ENCODE data around the gene COPS8.

Gene COPS8

DNA sequence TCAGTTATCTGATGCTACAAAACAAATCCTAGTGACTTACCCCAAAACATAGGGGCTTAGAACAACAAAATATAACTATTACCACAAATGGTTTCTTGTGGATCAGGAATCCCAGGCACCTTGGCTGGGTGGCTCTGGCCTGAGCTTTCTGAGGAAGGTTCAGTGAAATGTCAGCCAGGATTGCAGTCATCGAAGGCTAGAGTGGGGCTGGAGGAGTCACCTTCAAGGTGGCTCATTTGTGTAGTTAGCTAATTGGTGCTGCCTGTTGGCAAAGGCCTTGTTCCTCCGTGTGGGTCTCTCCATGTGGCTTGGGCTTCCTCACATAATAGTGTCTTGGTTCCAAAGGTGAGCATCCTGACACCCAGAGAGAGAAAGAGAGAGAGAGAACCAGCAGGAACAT lies 57.4 kb downstream of the COPS8 start:
- TF ChIP-seq ZNF211 (tag by site-specific recombination; IDR thresholded peaks at IDR 0.05; ENCODE audit: low read depth) = no peak
- no peak for TF ChIP-seq SETDB1 (IDR thresholded peaks at IDR 0.05; ENCODE audit: insufficient read length, low read length)
- TF ChIP-seq KLF16 (tag by site-specific recombination; IDR thresholded peaks at IDR 0.05) = no peak
- TF ChIP-seq ZNF23 (tag by site-specific recombination; IDR thresholded peaks at IDR 0.05; ENCODE audit: borderline replicate concordance) = no peak
- no peak for TF ChIP-seq ZNF48 (tag by site-specific recombination; IDR thresholded peaks at IDR 0.05)
- no peak for TF ChIP-seq ZNF140 (tag by site-specific recombination; IDR thresholded peaks at IDR 0.05)
- no peak for TF ChIP-seq ZNF311 (tag by site-specific recombination; IDR thresholded peaks at IDR 0.05; ENCODE audit: borderline replicate concordance)
- TF ChIP-seq, protein P1, sequence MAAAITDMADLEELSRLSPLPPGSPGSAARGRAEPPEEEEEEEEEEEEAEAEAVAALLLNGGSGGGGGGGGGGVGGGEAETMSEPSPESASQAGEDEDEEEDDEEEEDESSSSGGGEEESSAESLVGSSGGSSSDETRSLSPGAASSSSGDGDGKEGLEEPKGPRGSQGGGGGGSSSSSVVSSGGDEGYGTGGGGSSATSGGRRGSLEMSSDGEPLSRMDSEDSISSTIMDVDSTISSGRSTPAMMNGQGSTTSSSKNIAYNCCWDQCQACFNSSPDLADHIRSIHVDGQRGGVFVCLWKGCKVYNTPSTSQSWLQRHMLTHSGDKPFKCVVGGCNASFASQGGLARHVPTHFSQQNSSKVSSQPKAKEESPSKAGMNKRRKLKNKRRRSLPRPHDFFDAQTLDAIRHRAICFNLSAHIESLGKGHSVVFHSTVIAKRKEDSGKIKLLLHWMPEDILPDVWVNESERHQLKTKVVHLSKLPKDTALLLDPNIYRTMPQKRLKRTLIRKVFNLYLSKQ (tag by site-specific recombination; IDR thresholded peaks at IDR 0.05; ENCODE audit: borderline replicate concordance) = no peak
- no peak for TF ChIP-seq ZNF792 (tag by site-specific recombination; IDR thresholded peaks at IDR 0.05)
- TF ChIP-seq, protein P2, sequence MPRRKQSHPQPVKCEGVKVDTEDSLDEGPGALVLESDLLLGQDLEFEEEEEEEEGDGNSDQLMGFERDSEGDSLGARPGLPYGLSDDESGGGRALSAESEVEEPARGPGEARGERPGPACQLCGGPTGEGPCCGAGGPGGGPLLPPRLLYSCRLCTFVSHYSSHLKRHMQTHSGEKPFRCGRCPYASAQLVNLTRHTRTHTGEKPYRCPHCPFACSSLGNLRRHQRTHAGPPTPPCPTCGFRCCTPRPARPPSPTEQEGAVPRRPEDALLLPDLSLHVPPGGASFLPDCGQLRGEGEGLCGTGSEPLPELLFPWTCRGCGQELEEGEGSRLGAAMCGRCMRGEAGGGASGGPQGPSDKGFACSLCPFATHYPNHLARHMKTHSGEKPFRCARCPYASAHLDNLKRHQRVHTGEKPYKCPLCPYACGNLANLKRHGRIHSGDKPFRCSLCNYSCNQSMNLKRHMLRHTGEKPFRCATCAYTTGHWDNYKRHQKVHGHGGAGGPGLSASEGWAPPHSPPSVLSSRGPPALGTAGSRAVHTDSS (tag by site-specific recombination; IDR thresholded peaks at IDR 0.05) = no peak
- TF ChIP-seq ZNF2 (tag by site-specific recombination; IDR thresholded peaks at IDR 0.05) = no peak
- TF ChIP-seq, protein P3, sequence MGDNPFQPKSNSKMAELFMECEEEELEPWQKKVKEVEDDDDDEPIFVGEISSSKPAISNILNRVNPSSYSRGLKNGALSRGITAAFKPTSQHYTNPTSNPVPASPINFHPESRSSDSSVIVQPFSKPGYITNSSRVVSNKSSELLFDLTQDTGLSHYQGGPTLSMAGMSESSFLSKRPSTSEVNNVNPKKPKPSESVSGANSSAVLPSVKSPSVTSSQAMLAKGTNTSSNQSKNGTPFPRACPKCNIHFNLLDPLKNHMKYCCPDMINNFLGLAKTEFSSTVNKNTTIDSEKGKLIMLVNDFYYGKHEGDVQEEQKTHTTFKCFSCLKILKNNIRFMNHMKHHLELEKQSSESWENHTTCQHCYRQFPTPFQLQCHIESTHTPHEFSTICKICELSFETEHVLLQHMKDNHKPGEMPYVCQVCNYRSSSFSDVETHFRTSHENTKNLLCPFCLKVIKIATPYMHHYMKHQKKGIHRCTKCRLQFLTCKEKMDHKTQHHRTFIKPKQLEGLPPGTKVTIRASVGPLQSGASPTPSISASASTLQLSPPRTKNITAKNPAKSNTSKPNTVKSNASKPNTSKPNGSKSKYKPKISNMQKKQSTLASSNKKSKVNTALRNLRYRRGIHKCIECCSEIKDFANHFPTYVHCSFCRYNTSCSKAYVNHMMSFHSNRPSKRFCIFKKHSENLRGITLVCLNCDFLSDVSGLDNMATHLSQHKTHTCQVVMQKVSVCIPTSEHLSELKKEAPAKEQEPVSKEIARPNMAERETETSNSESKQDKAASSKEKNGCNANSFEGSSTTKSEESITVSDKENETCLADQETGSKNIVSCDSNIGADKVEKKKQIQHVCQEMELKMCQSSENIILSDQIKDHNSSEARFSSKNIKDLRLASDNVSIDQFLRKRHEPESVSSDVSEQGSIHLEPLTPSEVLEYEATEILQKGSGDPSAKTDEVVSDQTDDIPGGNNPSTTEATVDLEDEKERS (tag by site-specific recombination; IDR thresholded peaks at IDR 0.05) = no peak
- TF ChIP-seq, protein P4, sequence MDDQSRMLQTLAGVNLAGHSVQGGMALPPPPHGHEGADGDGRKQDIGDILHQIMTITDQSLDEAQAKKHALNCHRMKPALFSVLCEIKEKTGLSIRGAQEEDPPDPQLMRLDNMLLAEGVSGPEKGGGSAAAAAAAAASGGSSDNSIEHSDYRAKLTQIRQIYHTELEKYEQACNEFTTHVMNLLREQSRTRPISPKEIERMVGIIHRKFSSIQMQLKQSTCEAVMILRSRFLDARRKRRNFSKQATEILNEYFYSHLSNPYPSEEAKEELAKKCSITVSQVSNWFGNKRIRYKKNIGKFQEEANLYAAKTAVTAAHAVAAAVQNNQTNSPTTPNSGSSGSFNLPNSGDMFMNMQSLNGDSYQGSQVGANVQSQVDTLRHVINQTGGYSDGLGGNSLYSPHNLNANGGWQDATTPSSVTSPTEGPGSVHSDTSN (CRISPR knock-in tag; IDR thresholded peaks at IDR 0.05) = no peak
- TF ChIP-seq TRIM28 (IDR thresholded peaks at IDR 0.05; ENCODE audit: borderline replicate concordance, low read length) = no peak
- TF ChIP-seq ZNF530 (tag by site-specific recombination; IDR thresholded peaks at IDR 0.05; ENCODE audit: low read depth) = no peak
- ChIA-PET POLR2A (no interaction called here), CTCF (interaction anchor here (0.7 to 3.3 kb wide), 3 partner anchors 10 to 434 kb away, joined by 3 to 16 read pairs (median 6); no protein-coding TSS in a partner anchor)
- no peak overlapping the region for H3K4me3 ChIP-seq (ENCODE audit: low read depth, low read length)
- H3K36me3 ChIP-seq (ENCODE audit: control insufficient read depth in 2 of 2, insufficient read depth in 1 of 2, low read length in 2 of 2) = no peaks in the 10 kb centered on the region
- no peaks in the 10 kb centered on the region for H3K4me1 ChIP-seq (ENCODE audit: control insufficient read depth, insufficient read depth, low read length)
- no peaks in the 10 kb centered on the region; the same call in 1 of the 2 replicates for H3K9me3 ChIP-seq (ENCODE audit: control insufficient read depth, insufficient read depth, low read depth, low read length)
- H3K27ac ChIP-seq (ENCODE audit: extremely low read depth, low read depth, low read length) = no peak overlapping the region

DNA sequence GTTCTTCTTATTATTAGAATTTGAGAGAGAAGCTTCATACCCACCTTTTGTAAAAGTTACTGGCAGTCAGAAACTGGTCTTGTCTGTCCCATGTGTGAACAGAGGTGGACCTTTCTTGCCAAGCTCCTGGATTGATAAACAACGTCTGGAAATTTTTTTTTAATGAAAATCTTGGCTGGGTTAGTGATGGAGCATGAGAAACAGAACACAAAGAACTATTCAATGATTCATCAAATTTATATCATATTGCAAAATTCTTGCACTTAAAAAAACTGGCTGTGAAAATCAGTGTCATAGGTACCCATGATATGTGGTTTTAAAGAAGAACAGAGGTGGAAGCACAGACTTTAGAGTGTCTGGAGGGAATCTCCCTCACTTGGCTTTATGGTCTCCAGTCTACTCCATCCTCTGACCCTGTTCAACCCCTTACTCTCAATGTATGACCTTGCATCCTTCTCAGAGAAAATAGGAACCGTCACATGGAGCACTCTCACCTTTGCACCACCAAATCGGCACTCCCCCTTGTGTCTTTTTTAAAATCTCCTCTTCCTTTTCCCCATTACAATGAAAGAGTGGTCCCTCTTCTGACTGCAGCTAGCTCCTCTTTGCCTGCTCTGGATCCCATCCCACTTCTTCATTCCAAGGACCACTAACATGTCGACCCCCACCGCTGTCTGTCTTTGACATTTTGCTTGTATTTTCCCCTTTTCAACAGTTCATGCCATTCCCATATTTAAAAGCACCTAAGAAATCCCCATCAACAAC lies 58.2 kb downstream of the COPS8 start:
- Histone ChIP-seq H3K4me3 (ENCODE audit: low read depth, low read length) (no peak overlapping the region), H3K27ac (ENCODE audit: extremely low read depth, low read depth, low read length) (no peak overlapping the region), H3K4me1 (ENCODE audit: control insufficient read depth, insufficient read depth, low read length) (no peaks in the 10 kb centered on the region), H3K9me3 (ENCODE audit: control insufficient read depth, insufficient read depth, low read depth, low read length) (no peaks in the 10 kb centered on the region; the same call in 1 of the 2 replicates), H3K36me3 (ENCODE audit: control insufficient read depth in 2 of 2, insufficient read depth in 1 of 2, low read length in 2 of 2) (no peaks in the 10 kb centered on the region)
- TF ChIP-seq REPIN1 (tag by site-specific recombination; IDR thresholded peaks at IDR 0.05; ENCODE audit: low read depth) (no peak), ZBTB48 (tag by site-specific recombination; IDR thresholded peaks at IDR 0.05) (no peak), IKZF3 (tag by site-specific recombination; IDR thresholded peaks at IDR 0.05) (no peak), TCF7L2 (IDR thresholded peaks at IDR 0.05; ENCODE audit: borderline replicate concordance, low read depth, low read length) (no peak), GLIS1 (tag by site-specific recombination; IDR thresholded peaks at IDR 0.05) (no peak), ZNF785 (tag by site-specific recombination; IDR thresholded peaks at IDR 0.05) (no peak)
- TF ChIP-seq, protein P5, sequence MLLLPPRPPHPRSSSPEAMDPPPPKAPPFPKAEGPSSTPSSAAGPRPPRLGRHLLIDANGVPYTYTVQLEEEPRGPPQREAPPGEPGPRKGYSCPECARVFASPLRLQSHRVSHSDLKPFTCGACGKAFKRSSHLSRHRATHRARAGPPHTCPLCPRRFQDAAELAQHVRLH (tag by site-specific recombination; IDR thresholded peaks at IDR 0.05) = no peak
- POLR2A ChIA-PET = no interaction called here
- CTCF ChIA-PET = interaction anchor here (0.7 to 3.3 kb wide), 3 partner anchors 11 to 434 kb away, joined by 3 to 16 read pairs (median 6); no protein-coding TSS in a partner anchor
